GM12892 (cell line): Measurements from ENCODE around the gene ZNF169.

ENCODE experiments used
- POLR2A ChIP-seq: IDR thresholded peaks from 2 replicates; pipeline ENCODE4 v1.6.1; 2011; ENCODE audit warnings: low read depth, low read length, control low read depth
- POLR2AphosphoS5 ChIP-seq: IDR thresholded peaks from 2 replicates; pipeline ENCODE4 v1.6.1; 2011; ENCODE audit warnings: low read depth, low read length, control low read depth
- TAF1 ChIP-seq: IDR thresholded peaks from 2 replicates; pipeline ENCODE4 v1.6.1; 2011; ENCODE audit warnings: low read depth, mild to moderate bottlenecking, control low read depth, low read length, borderline replicate concordance

GRCh38 chr9:94270009-94270408 is 10.9 kb downstream of the ZNF169 start:
- TF ChIP-seq POLR2A (no peak), POLR2AphosphoS5 (no peak), TAF1 (no peak)
